Osteoblast (primary cell): Measurements from ENCODE around the gene MXD3. TPM values are rescaled to one million over a fixed set of nuclear protein-coding genes. Genes with fewer than 3 reads are reported as not detected.

Source experiments
- DNase-seq: peaks from one replicate; pipeline ENCODE4 v3.0.0; 2011; ENCODE audit warnings: low spot score, mixed read lengths; ENCODE audit not compliant: insufficient read length; ENCODE audit errors: missing footprints
- H2AFZ ChIP-seq: 2 replicates; pipeline ENCODE4 v1.6.0; 2011; ENCODE audit warnings: mild to moderate bottlenecking, low read length
- H3K27ac ChIP-seq: 2 replicates; pipeline ENCODE4 v1.5.1; 2011; ENCODE audit warnings: mild to moderate bottlenecking, low read depth, low read length, moderate library complexity
- H3K27me3 ChIP-seq: 2 replicates; pipeline ENCODE4 v1.6.0; 2012; ENCODE audit warnings: mild to moderate bottlenecking, control low read depth, inconsistent platforms, low read length, moderate library complexity; ENCODE audit not compliant: insufficient read depth
- H3K36me3 ChIP-seq: 2 replicates; pipeline ENCODE4 v1.5.1; 2011; ENCODE audit warnings: mild to moderate bottlenecking, low read length, control low read depth, moderate library complexity; ENCODE audit not compliant: insufficient read depth
- H3K4me1 ChIP-seq: 2 replicates; pipeline ENCODE4 v1.5.1; 2011; ENCODE audit warnings: mild to moderate bottlenecking, low read length, control low read depth, moderate library complexity; ENCODE audit not compliant: insufficient read depth
- H3K4me2 ChIP-seq: 2 replicates; pipeline ENCODE4 v1.6.0; 2011; ENCODE audit warnings: mild to moderate bottlenecking, low read length; ENCODE audit not compliant: insufficient read depth
- H3K4me3 ChIP-seq: fragments of 200-600 bp; sonication (generic); 3 replicates; pipeline ENCODE4 v1.5.1; 2012; ENCODE audit warnings: mild to moderate bottlenecking, low read length, inconsistent platforms; ENCODE audit not compliant: insufficient read depth
- H3K79me2 ChIP-seq: 2 replicates; pipeline ENCODE4 v1.6.0; 2012; ENCODE audit warnings: mild to moderate bottlenecking, low read length, control low read depth, inconsistent platforms; ENCODE audit not compliant: insufficient read depth
- H3K9me3 ChIP-seq: 2 replicates; pipeline ENCODE4 v1.5.1; 2011; ENCODE audit warnings: low read depth, low read length, control low read depth
- H4K20me1 ChIP-seq: 2 replicates; pipeline ENCODE4 v1.6.0; 2012; ENCODE audit warnings: mild to moderate bottlenecking, low read length, control low read depth; ENCODE audit not compliant: insufficient read depth
- CTCF ChIP-seq: IDR thresholded peaks from 2 replicates; pipeline ENCODE4 v1.5.1; 2011; ENCODE audit warnings: mild to moderate bottlenecking, low read depth, low read length, moderate library complexity; ENCODE audit errors: extremely low read depth
- total RNA-seq: library from RNA; depleted of rRNA; stranded (reverse); fragments of >200 nt; gene quantifications from 2 replicates; pipeline ENCODE4 v1.2.3, GENCODE V29; 2012

The MXD3 gene
- total RNA-seq, 1 donor = 3.3 TPM

- peak; percentile 60 for DNase-seq
- H3K27ac ChIP-seq = no peak overlapping the region
Observed at GRCh38 chr5:177330991-177331842, 19.5 kb upstream of the MXD3 start.

GRCh38 chr5:177329883-177330282 is 18.2 kb upstream of the MXD3 start:
- Histone ChIP-seq H3K27ac (no peak overlapping the region), H3K4me3 (no peak overlapping the region), H3K4me1 (peaks cover 19% of the 10 kb centered on the region), H3K9me3 (no peaks in the 10 kb centered on the region), H3K4me2 (no peak overlapping the region), H3K27me3 (no peaks in the 10 kb centered on the region), H2AFZ (no peak overlapping the region), H3K79me2 (peaks cover 5% of the 10 kb centered on the region), H4K20me1 (peaks cover 2% of the 10 kb centered on the region), H3K36me3 (peaks cover 30% of the 10 kb centered on the region)
- no peak for TF ChIP-seq CTCF
- no peak for DNase-seq

More at GRCh38 chr5:177330991-177331842, 19.5 kb upstream of the MXD3 start:
- H2AFZ ChIP-seq = no peak overlapping the region
- H4K20me1 ChIP-seq = peaks cover 8% of the 10 kb centered on the region
- H3K9me3 ChIP-seq = no peaks in the 10 kb centered on the region
- peaks cover 5% of the 10 kb centered on the region for H3K79me2 ChIP-seq
- peaks cover 14% of the 10 kb centered on the region for H3K4me1 ChIP-seq
- no peak overlapping the region for H3K4me3 ChIP-seq
- no peaks in the 10 kb centered on the region for H3K27me3 ChIP-seq
- peaks cover 42% of the 10 kb centered on the region for H3K36me3 ChIP-seq
- no peak overlapping the region for H3K4me2 ChIP-seq
- TF ChIP-seq CTCF = no peak

- H3K27me3 ChIP-seq = no peaks in the 10 kb centered on the region
- no peak overlapping the region for H3K4me2 ChIP-seq
- no peak overlapping the region for H2AFZ ChIP-seq
- H3K9me3 ChIP-seq = no peaks in the 10 kb centered on the region
- H3K4me3 ChIP-seq = no peak overlapping the region
- H3K4me1 ChIP-seq = peaks cover 19% of the 10 kb centered on the region
- DNase-seq = peak; percentile 8
- H3K36me3 ChIP-seq = peaks cover 18% of the 10 kb centered on the region
- no peak overlapping the region for H3K27ac ChIP-seq
- peaks cover 2% of the 10 kb centered on the region for H4K20me1 ChIP-seq
- peaks cover 7% of the 10 kb centered on the region for H3K79me2 ChIP-seq
- no peak for TF ChIP-seq CTCF
Observed at GRCh38 chr5:177328545-177329231, 17.0 kb upstream of the MXD3 start.
